Right hindlimb (tissue), 1 donor: ENCODE measurements around the gene SLC26A2.
"Not testable (repeated sequence)": the region's sequence is repeated elsewhere in the genome, so short reads cannot be mapped to it uniquely, and the experiment has no call there.

Experiments
- DNase-seq: peaks from one replicate; pipeline ENCODE4 v3.0.0-alpha.2; 2018

Gene SLC26A2

GRCh38 chr5:150006318-150006717, 45.8 kb downstream of the SLC26A2 start:
- DNase-seq: no peak

GRCh38 chr5:150007050-150007449, 46.5 kb downstream of the SLC26A2 start:
- no peak for DNase-seq

- no peak for DNase-seq
These were observed 49.3 kb downstream of the SLC26A2 start for GRCh38 chr5:150009671-150010387.

GRCh38 chr5:150013931-150014330, 53.4 kb downstream of the SLC26A2 start:
- no peak for DNase-seq

GRCh38 chr5:150014456-150014855, 53.9 kb downstream of the SLC26A2 start:
- no peak for DNase-seq

- DNase-seq: no peak
These were observed 54.9 kb downstream of the SLC26A2 start for GRCh38 chr5:150015415-150015814.

- DNase-seq: no peak
These were observed 56.0 kb downstream of the SLC26A2 start for GRCh38 chr5:150016537-150016936.

GRCh38 chr5:150017226-150018005, 56.9 kb downstream of the SLC26A2 start:
- DNase-seq: no peak

GRCh38 chr5:150020249-150020648, 59.7 kb downstream of the SLC26A2 start:
- no peak for DNase-seq

- no peak for DNase-seq
These were observed 61.1 kb downstream of the SLC26A2 start for GRCh38 chr5:150021491-150022157.

GRCh38 chr5:150022158-150022531, 61.6 kb downstream of the SLC26A2 start:
- no peak for DNase-seq

- no peak for DNase-seq
These were observed 62.1 kb downstream of the SLC26A2 start for GRCh38 chr5:150022681-150023080.

- no peak for DNase-seq
These were observed 62.6 kb downstream of the SLC26A2 start for GRCh38 chr5:150023136-150023535.

- no peak for DNase-seq
These were observed 63.9 kb downstream of the SLC26A2 start for GRCh38 chr5:150024346-150024984.

- DNase-seq: no peak
These were observed 66.2 kb downstream of the SLC26A2 start for GRCh38 chr5:150026682-150027172.

GRCh38 chr5:150028047-150028446, 67.5 kb downstream of the SLC26A2 start:
- not testable (repeated sequence) for DNase-seq

- no peak for DNase-seq
These were observed 72.8 kb downstream of the SLC26A2 start for GRCh38 chr5:150033334-150033733.

GRCh38 chr5:150034662-150035061, 74.1 kb downstream of the SLC26A2 start:
- DNase-seq: peak; percentile 57

- DNase-seq: no peak
These were observed 74.8 kb downstream of the SLC26A2 start for GRCh38 chr5:150035139-150035895.

GRCh38 chr5:150036513-150036912, 76.0 kb downstream of the SLC26A2 start:
- DNase-seq: no peak
